ENCODE measurements around the gene SLC26A6. TPM values are rescaled to one million over a fixed set of nuclear protein-coding genes. Genes with fewer than 3 reads are reported as not detected.
A peak's percentile ranks its signal among the peaks of the same experiment; 100 is the strongest.

Gene SLC26A6
- polyA plus RNA-seq, 1 of the 3 experiments (the other 2 are of a cell fraction), result 31.9 TPM

- peaks cover 12 to 19% of the 10 kb centered on the region in 2 experiments; a peak in 3 of 4 replicates for H3K4me1 ChIP-seq (ENCODE audit: control insufficient read depth in 1 of 2, insufficient read depth in 2 of 2, low read depth in 1 of 2, low read length in 1 of 2)
- ChIA-PET POLR2A (no interaction called here), CTCF (interaction anchor here (1.1 kb wide), 1 partner anchor 35 kb away, joined by 4 read pairs; no protein-coding TSS in a partner anchor)
- peak; percentile 61; the same call in 1 of the 2 replicates for TF ChIP-seq REST (IDR thresholded peaks at IDR 0.05; ENCODE audit: low read depth, low read length)
- no peak for TF ChIP-seq USF2 (IDR thresholded peaks at IDR 0.05; ENCODE audit: borderline replicate concordance, low read depth, low read length)
- TF ChIP-seq SMC3 (IDR thresholded peaks at IDR 0.05; ENCODE audit: low read depth, low read length), result no peak
- no peak for DNase-seq
- H3K9me3 ChIP-seq, result no peaks in the 10 kb centered on the region
- no peak overlapping the region for H3K9ac ChIP-seq
- no peaks in the 10 kb centered on the region for H3K9me2 ChIP-seq
- peaks cover 5% of the 10 kb centered on the region; the same call in 1 of the 2 replicates for H3K79me2 ChIP-seq (ENCODE audit: insufficient read depth)
- no peaks in the 10 kb centered on the region for H3K27me3 ChIP-seq (ENCODE audit: insufficient read depth)
- no peak overlapping the region for H3K4me2 ChIP-seq
- no peak overlapping the region for H3K27ac ChIP-seq (ENCODE audit: low read depth in 2 of 2, low read length in 1 of 2)
- no peaks in the 10 kb centered on the region for H4K20me1 ChIP-seq (ENCODE audit: insufficient read depth)
- no peak overlapping the region for H3K4me3 ChIP-seq (ENCODE audit: low read depth in 2 of 2, low read length in 1 of 2)
- H3K36me3 ChIP-seq (replicated peaks in 1 of 2; ENCODE audit: control insufficient read depth in 1 of 2, insufficient read depth in 2 of 2, low read length in 1 of 2), result no peaks in the 10 kb centered on the region
- 83% methylated on average over 14 of the region's 21 CpGs for WGBS (ENCODE audit: low lambda C conversion rate)
- peaks cover 19% of the 10 kb centered on the region for H3F3A ChIP-seq (replicated peaks; ENCODE audit: insufficient read depth)
- H2AFZ ChIP-seq (ENCODE audit: low read depth), result no peak overlapping the region
These were observed 42.7 kb downstream of the SLC26A6 start for GRCh38 chr3:48592519-48593087.

- Histone ChIP-seq H3K9me3 (no peaks in the 10 kb centered on the region), H3K4me2 (no peak overlapping the region), H3K9me2 (no peaks in the 10 kb centered on the region), H3K27me3 (ENCODE audit: insufficient read depth) (no peaks in the 10 kb centered on the region), H3K4me1 (ENCODE audit: control insufficient read depth in 1 of 2, insufficient read depth in 2 of 2, low read depth in 1 of 2, low read length in 1 of 2) (peaks cover 12 to 19% of the 10 kb centered on the region in 2 experiments; a peak in 3 of 4 replicates), H3K9ac (no peak overlapping the region), H3K4me3 (ENCODE audit: low read depth in 2 of 2, low read length in 1 of 2) (no peak overlapping the region), H3K79me2 (ENCODE audit: insufficient read depth) (peaks cover 5% of the 10 kb centered on the region; the same call in 1 of the 2 replicates), H3K36me3 (replicated peaks in 1 of 2; ENCODE audit: control insufficient read depth in 1 of 2, insufficient read depth in 2 of 2, low read length in 1 of 2) (no peaks in the 10 kb centered on the region), H3K27ac (ENCODE audit: low read depth in 2 of 2, low read length in 1 of 2) (no peak overlapping the region), H2AFZ (ENCODE audit: low read depth) (no peak overlapping the region), H3F3A (replicated peaks; ENCODE audit: insufficient read depth) (peaks cover 15% of the 10 kb centered on the region), H4K20me1 (ENCODE audit: insufficient read depth) (no peaks in the 10 kb centered on the region)
- DNase-seq, result no peak
- TF ChIP-seq, protein P1, sequence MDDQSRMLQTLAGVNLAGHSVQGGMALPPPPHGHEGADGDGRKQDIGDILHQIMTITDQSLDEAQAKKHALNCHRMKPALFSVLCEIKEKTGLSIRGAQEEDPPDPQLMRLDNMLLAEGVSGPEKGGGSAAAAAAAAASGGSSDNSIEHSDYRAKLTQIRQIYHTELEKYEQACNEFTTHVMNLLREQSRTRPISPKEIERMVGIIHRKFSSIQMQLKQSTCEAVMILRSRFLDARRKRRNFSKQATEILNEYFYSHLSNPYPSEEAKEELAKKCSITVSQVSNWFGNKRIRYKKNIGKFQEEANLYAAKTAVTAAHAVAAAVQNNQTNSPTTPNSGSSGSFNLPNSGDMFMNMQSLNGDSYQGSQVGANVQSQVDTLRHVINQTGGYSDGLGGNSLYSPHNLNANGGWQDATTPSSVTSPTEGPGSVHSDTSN (IDR thresholded peaks at IDR 0.05), result no peak
- no peak for TF ChIP-seq GABPA (IDR thresholded peaks at IDR 0.05; ENCODE audit: low read depth)
- CTCF ChIA-PET, result no interaction called here
- POLR2A ChIA-PET, result no interaction called here
- WGBS (ENCODE audit: low lambda C conversion rate), result 94% methylated on average over 10 of the region's 22 CpGs
These were observed 43.3 kb downstream of the SLC26A6 start for GRCh38 chr3:48591886-48592518.

Data from SK-N-SH (cell line).